NT2/D1 (cell line): ENCODE measurements around the gene RNF220.

ENCODE experiments used
- SUZ12 ChIP-seq: IDR thresholded peaks from 2 replicates; pipeline ENCODE4 v1.6.1; 2011; ENCODE audit not compliant: insufficient read length, insufficient read depth; ENCODE audit errors: extremely low read depth
- YY1 ChIP-seq: IDR thresholded peaks from 2 replicates; pipeline ENCODE4 v1.6.1; 2011; ENCODE audit not compliant: insufficient read length, insufficient read depth
- ZNF274 ChIP-seq: IDR thresholded peaks from 2 replicates; pipeline ENCODE4 v1.6.1; 2011; ENCODE audit warnings: mild to moderate bottlenecking, low read depth, low read length

GRCh38 chr1:44659566-44659965 lies 254.5 kb downstream of the RNF220 start:
- TF ChIP-seq ZNF274: no peak
- TF ChIP-seq YY1: no peak
- TF ChIP-seq SUZ12: no peak
